Prostate gland (tissue), 2 donors: ENCODE measurements around the gene AQP1.

Experiments used
- POLR2A ChIP-seq: fragments of 450-650 bp; IDR thresholded peaks from one replicate; pipeline ENCODE4 v1.6.1; 2016; ENCODE audit warnings: antibody characterized with exemption, mild to moderate bottlenecking
- TF ChIP-seq, protein P1 (sequence below), 4 experiments: fragments of 200-600 bp in 2 of 4; fragments of 450-650 bp in 2 of 4; sonication (generic) in 2 of 4; IDR thresholded peaks; 1 replicate in 3 of 4; 2 replicates in 1 of 4; pipeline ENCODE4 v1.5.1; 2016 to 2019; ENCODE audit warnings: antibody characterized with exemption in 4 of 4, mild to moderate bottlenecking in 2 of 4, moderate library complexity in 2 of 4

DNA sequence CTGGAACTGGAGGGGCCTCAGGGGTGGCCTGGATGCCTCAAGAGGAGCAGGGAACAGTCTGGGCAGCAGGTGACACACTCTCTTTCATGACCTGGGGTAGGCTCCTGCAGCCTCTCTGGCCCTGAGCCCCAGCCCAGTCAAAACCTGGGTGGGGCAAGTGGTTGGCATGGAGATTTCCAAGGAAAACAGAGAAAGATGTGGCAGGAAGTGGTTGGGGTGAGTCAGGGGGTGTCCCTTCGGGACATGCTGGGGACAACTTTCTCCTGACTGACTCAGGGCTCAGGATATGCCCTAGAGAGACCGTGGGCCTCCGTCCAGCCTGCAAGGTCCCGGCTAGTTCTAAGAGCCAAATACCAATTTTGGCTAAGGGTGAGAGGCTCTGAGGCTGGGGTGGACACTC is 2.9 kb downstream of the AQP1 start:
- TF ChIP-seq, protein P1, sequence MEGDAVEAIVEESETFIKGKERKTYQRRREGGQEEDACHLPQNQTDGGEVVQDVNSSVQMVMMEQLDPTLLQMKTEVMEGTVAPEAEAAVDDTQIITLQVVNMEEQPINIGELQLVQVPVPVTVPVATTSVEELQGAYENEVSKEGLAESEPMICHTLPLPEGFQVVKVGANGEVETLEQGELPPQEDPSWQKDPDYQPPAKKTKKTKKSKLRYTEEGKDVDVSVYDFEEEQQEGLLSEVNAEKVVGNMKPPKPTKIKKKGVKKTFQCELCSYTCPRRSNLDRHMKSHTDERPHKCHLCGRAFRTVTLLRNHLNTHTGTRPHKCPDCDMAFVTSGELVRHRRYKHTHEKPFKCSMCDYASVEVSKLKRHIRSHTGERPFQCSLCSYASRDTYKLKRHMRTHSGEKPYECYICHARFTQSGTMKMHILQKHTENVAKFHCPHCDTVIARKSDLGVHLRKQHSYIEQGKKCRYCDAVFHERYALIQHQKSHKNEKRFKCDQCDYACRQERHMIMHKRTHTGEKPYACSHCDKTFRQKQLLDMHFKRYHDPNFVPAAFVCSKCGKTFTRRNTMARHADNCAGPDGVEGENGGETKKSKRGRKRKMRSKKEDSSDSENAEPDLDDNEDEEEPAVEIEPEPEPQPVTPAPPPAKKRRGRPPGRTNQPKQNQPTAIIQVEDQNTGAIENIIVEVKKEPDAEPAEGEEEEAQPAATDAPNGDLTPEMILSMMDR (IDR thresholded peaks at IDR 0.05) = no peak
- TF ChIP-seq POLR2A = no peak
